Hematopoietic multipotent progenitor cell treated with erythropoietin and hydrocortisone succinate and interleukin-3 and kit ligand, for 17 days (in vitro differentiated cells): ENCODE data around the gene MAMLD1.
A peak's percentile ranks its signal among the peaks of the same experiment; 100 is the strongest.

Source experiments
- DNase-seq: peaks from one replicate; pipeline ENCODE4 v3.0.0-alpha.2; 2015; ENCODE audit warnings: low spot score

Gene MAMLD1

DNA sequence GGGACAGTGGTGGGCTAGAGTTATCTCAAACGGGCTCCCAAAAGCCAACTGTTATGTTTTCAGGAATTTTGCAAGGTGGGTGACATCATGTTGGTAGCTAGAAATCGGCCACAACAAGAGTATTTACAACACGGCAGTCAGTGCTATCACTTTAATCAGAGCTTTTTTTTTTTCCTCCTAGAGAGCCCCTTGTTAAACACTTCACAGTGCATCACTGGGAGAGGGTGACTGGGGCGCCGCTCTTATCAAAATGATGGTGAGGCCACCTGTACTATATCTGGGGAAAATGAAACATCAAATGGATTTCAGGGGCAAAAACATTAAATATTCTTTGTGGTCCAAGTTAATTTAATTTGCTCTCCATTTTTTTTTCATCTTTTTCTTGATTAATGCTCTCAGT lies 44.9 kb downstream of the MAMLD1 start:
- no peak for DNase-seq

DNA sequence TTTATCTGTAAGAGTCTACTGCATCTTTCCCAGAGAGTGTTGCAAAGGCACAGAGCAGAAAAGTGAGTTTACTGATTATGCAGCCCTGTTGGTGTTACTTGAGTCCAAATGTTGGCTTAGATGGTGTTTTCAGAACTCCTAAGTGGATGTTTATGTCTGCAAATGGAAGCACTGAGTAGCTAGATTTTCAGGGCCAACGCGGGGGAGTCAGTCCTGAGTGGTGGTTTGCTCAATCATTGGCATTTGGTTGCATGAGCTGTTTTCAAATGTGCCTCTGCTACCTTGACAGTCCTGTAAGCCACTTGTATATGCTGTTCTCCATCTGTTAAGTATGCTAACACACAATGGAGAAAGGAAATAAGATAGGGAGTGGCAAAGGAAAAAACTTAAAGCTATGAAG lies 45.4 kb downstream of the MAMLD1 start:
- DNase-seq = no peak

DNA sequence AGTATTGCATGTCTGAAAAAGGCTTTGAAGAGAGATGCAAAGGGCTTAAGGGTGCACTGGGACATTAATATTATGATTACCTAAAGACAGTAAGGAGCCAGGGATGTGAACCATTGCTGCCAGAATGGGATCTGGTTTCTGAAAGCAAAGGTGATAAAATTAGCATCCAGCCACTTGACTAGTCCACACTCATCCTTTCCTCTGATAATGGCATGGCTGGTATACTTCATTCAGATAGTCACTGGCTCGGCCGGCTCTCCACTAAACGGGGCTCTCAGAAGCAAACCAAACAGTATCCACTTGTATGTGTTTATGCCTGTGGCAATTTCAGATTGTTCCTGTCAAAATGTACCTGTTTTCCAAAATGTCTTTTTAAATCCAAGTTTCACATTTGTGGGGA lies 46.4 kb downstream of the MAMLD1 start:
- no peak for DNase-seq

DNA sequence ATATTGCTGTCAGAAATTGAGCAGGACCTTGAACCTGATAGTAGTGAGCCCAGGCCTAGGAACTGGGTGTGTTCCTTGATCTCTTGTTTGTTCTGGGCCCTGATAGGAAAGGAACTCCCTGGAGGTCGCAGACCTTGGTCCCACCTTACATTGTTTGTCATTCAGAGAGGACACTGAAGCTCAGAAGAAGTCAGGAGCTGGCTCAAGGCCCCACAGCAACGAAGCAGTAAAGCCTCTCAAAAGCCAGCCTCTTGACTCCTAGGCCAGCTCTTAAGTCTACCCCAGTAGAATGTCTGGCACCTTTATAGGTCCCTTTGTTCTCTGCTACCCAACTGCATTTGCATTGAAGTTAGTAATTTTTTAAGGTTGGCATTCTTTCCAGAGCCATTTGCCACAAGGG lies 46.8 kb downstream of the MAMLD1 start:
- no peak for DNase-seq

DNA sequence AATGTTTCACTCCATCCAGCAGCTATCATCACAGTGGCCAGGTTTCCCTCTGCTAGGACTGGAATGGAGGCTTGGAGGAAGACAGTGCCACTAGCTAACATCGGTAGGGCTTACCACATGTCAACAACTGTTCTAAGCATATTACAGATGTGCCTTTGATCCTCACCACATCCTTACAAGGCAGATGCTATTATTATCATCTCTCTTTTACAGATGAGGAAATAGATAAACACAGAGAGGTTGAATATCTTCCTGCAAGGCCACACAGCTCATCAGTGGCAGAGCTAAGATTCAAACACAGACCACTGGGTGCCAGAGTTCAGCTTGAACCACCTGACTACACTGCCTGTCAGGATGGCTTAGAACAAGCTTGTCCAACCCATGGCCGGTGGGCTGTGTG lies 47.4 kb downstream of the MAMLD1 start:
- no peak for DNase-seq

DNA sequence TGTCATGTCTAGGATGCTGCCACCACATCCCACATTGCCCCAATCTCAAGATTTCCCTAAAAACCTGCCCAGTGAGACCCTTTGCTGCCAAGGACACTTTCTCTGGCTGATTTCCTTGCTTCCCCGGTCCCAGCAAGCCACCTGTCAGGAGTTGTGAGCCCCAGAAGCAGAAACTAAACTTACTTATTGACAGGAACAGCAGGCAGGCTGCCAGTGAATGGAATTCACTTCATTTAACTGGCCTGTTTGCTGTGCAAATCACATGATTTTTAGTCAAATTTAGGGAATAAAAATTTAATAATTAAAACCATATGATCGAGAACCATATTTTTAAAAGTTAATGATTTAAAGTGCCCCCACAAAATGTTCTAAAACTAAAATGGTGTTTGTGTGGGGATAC lies 48.5 kb downstream of the MAMLD1 start:
- DNase-seq = no peak

DNA sequence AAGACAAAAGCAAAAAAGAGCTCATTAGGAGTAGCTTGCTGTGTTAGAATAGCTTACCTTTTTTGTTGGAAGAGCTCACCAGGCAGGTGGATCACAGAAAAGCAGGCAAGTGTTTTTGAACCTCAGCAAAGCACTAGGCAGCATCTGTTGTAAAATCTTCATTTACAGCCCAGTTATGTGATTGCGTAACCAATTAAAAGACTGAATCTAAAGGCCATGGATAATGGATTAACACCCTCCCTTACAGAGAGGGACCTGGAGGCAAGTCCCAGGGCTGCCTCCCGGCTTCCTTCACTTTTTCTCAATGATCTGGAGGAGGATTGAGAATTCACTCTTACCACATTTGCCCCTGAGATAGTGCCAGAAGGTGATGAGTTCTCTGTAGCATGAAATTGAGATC lies 51.1 kb downstream of the MAMLD1 start:
- DNase-seq = no peak

DNA sequence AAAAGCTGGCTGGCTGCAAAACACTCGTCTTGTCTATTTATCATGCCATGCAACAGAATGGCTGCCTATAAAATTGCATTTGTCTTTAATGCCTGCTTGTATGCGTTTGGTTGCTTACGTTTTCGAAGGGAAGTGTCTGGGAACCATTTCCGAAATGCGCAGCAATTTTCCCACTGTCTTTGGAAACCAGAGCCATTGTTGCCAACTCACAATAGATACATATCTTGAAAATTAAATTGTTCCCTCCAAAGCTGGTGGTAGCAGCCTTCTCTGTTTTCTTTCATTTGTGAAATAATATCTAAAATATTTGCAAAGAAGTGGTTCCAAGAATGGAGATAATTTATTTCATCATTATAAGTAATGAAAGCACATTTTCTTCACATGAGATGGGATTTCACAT lies 53.4 kb downstream of the MAMLD1 start:
- DNase-seq = no peak

DNA sequence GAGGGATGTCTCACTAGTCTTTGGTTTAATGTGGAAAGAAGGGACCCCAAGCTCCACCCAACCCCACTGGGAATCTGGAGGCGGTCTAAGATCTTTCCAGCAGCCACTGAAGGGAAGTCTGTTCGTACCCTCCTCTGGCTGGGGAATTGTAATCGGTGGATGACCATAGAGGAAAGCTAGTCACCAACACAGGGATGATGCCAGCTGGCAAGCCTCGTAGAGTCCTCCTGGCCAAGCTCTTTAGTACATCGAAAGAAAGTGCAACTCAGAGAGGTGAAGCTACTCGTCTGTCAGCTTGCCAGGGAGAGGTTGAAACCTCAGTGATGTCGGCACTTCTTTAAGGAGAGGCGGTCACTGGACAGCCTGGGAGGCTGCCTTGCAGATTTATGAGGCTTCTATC lies 58.7 kb downstream of the MAMLD1 start:
- no peak for DNase-seq

DNA sequence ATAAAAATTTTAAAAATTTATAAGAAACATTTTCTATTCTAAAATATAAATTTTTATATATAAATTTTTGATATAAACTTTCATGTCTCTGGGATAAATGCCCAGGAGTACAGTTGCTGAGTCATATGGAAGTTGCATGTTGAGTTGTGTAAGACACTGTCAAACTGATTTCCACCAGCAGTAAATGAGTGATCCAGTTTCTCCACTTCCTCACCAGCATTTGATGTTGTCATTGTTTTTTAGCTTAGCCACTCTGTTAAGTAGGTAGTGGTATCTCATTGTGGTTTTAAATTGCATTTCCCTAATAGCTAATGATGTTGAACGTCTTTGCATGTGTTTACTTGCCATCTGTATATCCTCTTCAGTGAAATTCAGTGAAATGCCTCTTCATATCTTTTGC lies 66.5 kb downstream of the MAMLD1 start:
- no peak for DNase-seq

DNA sequence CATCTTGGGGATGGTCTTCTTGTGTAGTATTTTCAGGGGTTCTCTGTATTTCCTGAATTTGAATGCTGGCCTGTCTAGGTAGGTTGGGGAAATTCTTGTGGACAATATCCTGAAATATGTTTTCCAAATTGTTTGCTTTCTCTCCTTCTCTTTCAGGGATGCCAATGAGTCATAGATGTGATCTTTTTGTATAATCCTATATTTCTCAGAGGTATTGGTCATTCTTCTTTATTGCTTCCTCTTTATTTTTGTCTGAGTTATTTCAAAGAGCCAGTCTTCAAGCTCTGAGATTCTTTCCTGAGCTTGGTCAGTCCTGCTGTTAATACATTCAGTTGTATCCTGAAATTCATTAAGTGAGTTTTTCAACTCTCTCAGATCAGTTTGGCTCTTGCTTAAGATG lies 73.1 kb downstream of the MAMLD1 start:
- no peak for DNase-seq

DNA sequence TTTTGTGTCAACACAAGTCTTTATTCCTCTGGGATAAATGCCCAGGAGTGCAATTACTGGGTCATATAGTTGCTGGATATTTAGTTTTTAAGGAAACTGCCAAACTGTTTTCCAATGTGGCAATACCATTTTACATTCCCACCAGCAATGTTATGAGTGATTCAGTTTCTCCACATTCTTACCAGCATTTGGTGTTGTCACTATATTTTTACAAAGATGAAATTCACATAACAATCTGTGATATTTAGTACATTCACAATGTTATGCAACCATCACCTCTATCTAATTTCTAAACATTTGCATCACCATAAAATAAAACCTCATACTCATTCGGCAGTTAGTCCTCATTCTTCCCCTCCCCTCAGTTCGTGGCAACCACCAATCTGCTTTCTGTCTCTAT lies 75.0 kb downstream of the MAMLD1 start:
- no peak for DNase-seq

DNA sequence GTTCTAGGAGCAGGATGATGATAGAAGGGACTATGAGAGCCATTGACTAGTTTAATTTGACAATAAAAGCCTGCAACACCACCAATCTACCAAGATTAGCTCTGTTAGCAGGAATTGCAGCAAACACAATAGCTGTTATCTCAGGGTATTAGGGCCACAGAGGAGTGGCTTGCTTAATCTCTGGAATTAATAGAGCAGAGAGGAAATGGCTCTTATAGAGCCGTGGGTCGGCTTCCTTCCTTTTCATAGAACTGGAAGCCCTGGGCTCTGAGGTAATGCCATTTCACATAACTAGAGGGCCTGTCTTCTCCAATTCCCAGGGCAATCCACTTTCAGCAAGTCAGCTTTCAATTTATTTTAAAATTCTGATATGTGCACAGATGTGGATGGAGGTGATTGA lies 83.0 kb downstream of the MAMLD1 start:
- no peak for DNase-seq

DNA sequence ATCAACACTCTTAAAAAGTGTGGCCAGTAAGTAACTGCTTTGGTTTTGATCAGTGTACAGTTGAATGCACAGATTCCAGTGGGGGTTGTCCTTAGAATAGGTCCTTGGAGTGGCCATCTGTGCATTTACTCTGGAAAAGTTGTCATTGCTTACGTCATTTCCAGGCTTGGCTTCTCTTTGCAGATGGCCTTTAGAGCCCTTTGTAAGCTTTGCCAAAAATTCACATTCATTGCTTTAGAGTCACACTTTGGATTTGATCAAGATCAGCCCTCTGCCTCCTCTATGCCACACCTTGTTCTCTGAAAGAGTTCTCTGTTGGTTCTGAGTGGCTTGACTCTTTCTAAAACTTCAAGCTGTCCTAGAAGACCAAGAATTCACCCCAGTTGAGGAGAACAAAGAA lies 83.9 kb downstream of the MAMLD1 start:
- DNase-seq = no peak

DNA sequence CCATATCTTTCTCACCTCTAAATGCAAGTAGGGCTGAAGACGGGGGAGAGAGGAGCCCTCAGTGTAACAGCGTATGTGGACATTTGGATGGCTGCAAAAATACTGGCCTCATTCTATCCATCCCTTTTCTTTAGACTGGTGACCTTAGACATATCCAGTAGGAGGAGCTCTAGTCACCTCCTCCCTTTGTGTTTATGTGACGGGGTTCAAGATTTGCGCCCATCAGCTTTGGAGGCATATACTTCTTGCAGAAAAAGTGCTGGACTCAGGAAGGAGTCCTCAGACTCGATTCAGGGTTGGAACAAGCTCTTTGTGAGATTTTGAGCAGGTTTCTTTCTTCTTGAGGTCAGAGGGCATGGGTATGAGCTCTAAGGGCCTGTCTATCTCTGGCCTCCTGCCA lies 86.2 kb downstream of the MAMLD1 start:
- no peak for DNase-seq

DNA sequence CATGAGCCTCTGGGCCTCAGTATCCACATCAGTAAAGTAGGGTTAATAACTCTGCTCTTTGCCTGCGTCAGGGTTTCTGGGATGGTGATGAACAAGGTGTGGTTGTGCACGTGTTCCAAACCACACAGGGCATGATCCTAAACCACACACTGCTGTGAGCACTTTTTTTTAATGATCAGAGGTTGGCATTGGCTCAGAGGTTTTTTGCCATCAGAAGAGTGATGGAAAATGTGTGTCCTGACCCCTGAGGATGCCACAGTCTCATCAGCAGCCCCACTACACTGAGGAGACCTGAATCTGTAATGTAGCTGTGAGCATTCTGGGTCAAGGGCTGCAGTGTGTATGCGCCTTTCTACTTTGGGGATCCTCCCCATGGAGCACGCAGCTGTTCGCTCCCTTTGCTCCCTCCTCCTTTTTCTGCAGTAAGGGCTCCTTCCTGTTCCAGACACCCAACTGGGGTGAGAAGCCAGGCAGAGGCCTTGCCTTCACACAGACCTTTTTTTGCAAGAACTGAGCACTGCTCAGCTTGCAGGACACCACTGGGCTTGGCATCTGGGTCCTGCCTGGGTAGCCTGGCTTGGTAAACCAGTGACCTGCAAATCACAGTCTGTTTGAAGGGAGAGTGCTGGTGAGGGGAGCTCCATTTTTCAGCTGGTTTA lies 87.5 kb downstream of the MAMLD1 start:
- no peak for DNase-seq

DNA sequence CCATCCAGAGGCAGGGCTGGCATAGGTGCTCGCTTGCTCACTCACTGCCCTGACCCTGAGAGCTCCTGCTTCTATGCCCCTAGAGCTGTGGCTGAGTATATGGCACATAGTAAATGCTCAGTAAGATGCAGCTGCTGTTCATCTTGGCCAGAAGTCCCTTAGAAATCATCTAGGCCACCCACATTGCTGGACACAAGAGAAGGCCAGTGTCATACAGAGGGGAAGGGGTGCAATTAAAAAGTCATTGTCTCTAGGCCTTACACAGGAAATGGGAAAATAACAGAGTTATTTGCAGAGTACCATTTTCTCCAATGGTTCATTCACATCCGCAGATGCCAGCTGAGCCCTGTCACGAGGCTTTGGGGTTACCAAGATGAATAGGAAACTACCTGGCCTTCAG lies 88.8 kb downstream of the MAMLD1 start:
- no peak for DNase-seq

DNA sequence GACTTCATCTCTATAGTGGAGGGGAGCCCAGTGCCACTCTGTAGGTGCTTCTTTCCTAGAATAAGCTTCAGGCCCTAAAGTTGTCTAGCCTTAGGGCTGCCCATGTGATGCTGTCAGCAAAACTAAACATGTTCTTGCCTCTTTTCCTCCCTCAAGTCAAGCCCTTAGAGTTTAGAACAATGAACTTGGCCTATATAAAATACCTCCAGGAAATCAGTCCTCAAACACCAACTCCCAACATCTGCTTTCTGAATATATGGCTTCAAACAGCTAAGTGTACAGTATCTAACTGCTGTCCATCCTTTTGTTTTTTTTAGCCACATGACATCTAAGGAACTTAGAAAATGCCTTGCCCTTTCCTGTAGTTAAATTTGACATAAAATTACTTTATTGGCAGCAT lies 91.0 kb downstream of the MAMLD1 start:
- DNase-seq = no peak

DNA sequence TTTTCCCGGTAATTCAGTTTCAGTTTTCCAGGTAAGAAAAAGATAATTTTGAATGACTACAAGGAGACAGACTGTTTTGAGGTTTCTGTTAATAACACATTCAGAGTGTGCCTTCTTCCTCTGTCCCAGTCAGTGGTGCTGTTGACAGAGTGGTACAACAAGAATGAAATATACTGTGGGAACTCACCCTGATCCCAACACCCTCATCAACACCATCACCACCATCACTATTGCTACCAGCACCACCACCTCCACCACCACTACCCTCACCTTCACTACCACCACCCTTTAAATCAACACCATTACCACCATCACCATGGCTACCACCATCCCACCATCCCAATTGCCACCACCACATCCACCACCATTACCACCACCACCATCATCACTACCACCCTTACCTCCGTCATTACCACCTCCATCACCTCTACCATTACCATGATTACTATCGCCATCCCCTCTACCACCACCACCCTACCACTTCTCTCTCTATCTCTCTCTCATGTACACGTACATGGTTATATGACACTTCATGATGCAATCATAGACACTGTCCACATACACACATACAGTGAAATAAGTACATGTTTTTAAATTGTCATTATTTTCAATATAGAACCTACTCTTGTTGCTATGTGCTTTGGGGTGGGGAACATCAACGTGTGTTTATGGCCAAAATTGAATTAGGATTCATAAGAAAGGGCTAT lies 91.5 kb downstream of the MAMLD1 start:
- no peak for DNase-seq

DNA sequence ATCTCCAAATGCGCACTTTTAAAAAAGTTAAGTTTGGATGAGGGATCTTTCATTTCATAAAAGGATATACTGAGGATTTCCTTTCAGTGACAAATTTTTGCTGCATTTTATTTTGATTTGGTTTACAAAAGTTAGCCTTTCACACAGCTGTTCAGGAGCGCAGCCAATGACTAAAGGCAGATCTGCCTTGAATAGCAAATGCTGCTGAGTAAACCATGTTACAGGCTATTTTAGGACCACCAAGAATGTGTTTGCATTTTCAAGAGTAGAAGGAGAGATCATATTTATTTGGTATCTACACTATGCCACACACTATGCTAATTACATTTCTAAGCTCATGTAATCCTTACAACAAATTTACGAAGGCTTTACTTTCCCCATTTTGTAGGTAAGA lies 92.1 kb downstream of the MAMLD1 start:
- no peak for DNase-seq

DNA sequence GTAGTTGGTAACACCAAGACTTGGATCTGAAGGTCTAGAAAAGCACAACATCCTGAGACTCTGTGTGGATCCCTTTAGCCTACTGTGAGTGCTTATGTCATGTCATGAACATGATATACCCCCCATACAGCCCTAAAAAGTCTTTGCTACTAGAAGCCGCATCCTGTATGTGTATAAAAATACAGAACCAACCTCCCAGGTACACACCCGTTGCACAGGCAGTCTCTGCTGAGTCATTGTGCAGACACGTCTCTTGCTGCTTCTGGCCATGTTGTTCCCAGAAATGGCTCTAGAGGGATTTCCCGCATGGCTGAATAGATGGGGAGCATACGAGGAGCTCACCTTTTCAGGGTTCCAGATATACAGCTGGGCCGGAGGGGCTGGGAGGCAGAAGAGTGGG lies 93.3 kb downstream of the MAMLD1 start:
- peak; percentile 4 for DNase-seq

DNA sequence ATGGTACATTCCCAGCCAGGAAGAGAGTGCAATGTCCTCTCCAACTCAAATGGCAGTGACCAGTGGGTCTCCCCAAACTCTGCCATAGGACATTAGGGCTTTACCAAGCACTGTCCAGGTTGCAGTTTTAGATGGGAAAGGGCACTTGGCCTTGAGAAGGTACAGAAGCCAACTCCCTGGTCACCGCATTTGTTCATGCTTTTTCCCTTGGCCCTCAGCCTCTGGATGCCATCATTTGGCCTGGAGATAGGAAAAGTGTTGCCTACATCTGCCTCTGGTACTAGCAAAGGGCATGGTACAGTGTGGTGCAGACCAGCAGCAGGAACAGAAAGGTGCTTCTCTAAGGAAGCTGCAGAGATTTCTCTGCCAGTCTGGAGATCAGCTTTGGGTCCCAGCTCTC lies 93.8 kb downstream of the MAMLD1 start:
- DNase-seq = no peak

DNA sequence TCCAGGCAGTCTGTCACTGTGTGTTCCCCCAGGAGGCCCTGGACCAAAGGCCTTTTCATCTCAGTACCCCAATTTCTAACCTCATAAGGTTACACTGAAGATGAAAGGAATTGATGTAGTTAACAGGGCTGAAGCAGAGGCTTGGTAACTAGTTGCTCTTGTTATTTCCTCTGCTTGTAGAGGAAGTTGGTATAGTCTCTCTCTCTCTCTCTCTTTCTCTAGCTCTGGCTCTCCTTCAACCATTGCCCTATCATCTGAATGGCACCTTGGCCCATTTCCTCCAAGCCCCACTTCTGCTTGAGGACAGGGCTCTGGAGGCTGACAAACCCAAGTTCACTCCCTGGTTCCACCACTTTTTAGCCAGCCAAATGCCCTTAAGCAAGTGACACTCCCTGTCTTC lies 96.1 kb downstream of the MAMLD1 start:
- no peak for DNase-seq

DNA sequence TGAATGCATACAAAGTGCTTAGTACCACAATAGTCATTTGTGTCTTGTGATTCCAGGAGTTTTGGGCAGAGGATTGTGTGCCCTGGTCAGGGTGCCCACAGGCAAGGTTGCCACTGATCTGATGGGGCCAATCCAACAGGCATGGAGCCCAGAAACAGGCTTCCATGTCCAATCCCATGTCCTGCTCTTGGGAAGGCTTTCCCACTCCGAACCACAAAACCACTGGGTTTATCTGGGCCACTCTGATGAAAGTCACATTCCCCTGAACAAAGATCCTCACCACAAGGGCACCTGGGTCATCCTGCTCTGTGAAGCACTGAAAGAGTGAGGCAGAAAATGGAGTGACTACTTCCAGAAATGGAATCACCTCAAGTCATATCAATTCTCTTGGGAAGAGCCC lies 96.9 kb downstream of the MAMLD1 start:
- DNase-seq = no peak
